IMR-90 (cell line): Measurements from ENCODE around the gene GOLT1A.
A peak's percentile ranks its signal among the peaks of the same experiment; 100 is the strongest.

Source experiments
- CTCF ChIP-seq: conservative IDR thresholded peaks from 2 replicates; pipeline ENCODE4 v1.5.1; 2012; ENCODE audit warnings: mild to moderate bottlenecking, low read depth, low read length, improper control_type of control experiment
- ELK1 ChIP-seq: fragments of 150-350 bp; IDR thresholded peaks from 2 replicates; pipeline ENCODE4 v1.6.1; 2016; ENCODE audit warnings: low read depth, mild to moderate bottlenecking, low read length, moderate library complexity, borderline replicate concordance
- FOS ChIP-seq: fragments of 150-350 bp; IDR thresholded peaks from 2 replicates; pipeline ENCODE4 v1.6.1; 2016; ENCODE audit warnings: low read depth, low read length
- MAFK ChIP-seq: IDR thresholded peaks from 2 replicates; pipeline ENCODE4 v1.6.1; 2012; ENCODE audit warnings: low read depth, low read length, improper control_type of control experiment
- MAZ ChIP-seq: IDR thresholded peaks from 2 replicates; pipeline ENCODE4 v1.6.1; 2012; ENCODE audit warnings: low read depth, mild to moderate bottlenecking, low read length, improper control_type of control experiment, moderate library complexity, borderline replicate concordance
- NFE2L2 ChIP-seq: fragments of 150-350 bp; IDR thresholded peaks from 2 replicates; pipeline ENCODE4 v1.6.1; 2016; ENCODE audit warnings: low read depth, mild to moderate bottlenecking, low read length
- POLR2A ChIP-seq: IDR thresholded peaks from 2 replicates; pipeline ENCODE4 v1.6.1; 2012; ENCODE audit warnings: mild to moderate bottlenecking, low read depth, low read length
- RAD21 ChIP-seq: IDR thresholded peaks from 2 replicates; pipeline ENCODE4 v1.6.1; 2012; ENCODE audit warnings: low read length, improper control_type of control experiment
- RCOR1 ChIP-seq: IDR thresholded peaks from 2 replicates; pipeline ENCODE4 v1.6.1; 2012; ENCODE audit warnings: mild to moderate bottlenecking, low read length, improper control_type of control experiment; ENCODE audit not compliant: insufficient replicate concordance
- RFX5 ChIP-seq: IDR thresholded peaks from 2 replicates; pipeline ENCODE4 v1.8.0; 2012; ENCODE audit warnings: low read depth, mild to moderate bottlenecking, low read length, moderate library complexity
- SMC3 ChIP-seq: fragments of 150-350 bp; IDR thresholded peaks from 2 replicates; pipeline ENCODE4 v1.6.1; 2016; ENCODE audit warnings: low read depth, mild to moderate bottlenecking, antibody characterized with exemption, low read length, moderate library complexity
- USF2 ChIP-seq: fragments of 150-350 bp; IDR thresholded peaks from 2 replicates; pipeline ENCODE4 v1.6.1; 2017; ENCODE audit warnings: mild to moderate bottlenecking, antibody characterized with exemption, low read length, low read depth

GRCh38 chr1:204258213-204259115, 44.7 kb upstream of the GOLT1A start:
- peak; percentile 79 for TF ChIP-seq CTCF
- TF ChIP-seq FOS: no peak
- no peak for TF ChIP-seq NFE2L2
- TF ChIP-seq USF2: no peak
- TF ChIP-seq RAD21: peak; percentile 92
- TF ChIP-seq SMC3: peak; percentile 93
- no peak for TF ChIP-seq POLR2A
- no peak for TF ChIP-seq MAFK
- TF ChIP-seq ELK1: no peak
- no peak for TF ChIP-seq RFX5
- no peak for TF ChIP-seq RCOR1
- TF ChIP-seq MAZ: no peak
